NCI-H226 (cell line): ENCODE results near the gene KRT6B.
"Not testable (repeated sequence)": the region's sequence is repeated elsewhere in the genome, so short reads cannot be mapped to it uniquely, and the experiment has no call there.

Experiments used
- DNase-seq: peaks from one replicate; pipeline ENCODE4 v3.0.0-alpha.2; 2015

Gene KRT6B

DNA sequence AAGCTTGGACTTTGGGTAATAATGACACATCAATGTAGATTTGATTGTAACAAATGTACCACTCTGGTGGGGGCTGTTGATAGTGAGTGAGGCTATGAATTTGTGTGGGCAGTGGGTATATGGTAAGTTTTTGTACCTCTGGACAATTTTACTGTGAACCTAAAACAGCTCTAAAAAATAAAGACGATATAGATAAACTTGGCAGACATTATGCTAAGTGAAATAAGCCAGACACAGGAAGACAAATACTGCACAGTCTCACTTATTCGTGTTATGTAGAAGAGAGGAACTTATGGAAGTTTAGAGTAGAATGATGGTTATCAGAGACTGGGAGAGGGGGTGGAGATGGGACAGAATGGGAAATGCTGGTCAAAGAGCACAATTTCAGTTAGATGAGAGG, 13.0 kb upstream of the KRT6B start:
- DNase-seq: no peak

DNA sequence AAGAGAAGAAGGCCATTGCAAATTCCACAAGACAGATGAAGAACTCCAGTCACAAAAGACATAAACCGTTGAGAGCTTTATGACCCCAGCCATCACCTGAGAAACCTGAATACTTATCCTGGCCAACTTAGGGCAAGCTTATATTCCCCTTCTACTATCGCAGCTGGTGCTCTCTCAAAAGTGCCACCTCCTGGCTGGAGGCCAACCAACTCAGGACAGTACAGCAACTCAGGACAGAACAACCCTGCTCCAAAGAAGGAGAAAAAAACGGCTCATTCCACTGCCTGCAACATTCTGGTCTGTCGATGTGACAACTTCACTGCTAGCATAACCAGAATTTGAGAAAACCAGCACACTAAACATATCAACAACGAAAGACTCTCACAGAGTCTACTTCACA, 9.7 kb upstream of the KRT6B start:
- DNase-seq: no peak

DNA sequence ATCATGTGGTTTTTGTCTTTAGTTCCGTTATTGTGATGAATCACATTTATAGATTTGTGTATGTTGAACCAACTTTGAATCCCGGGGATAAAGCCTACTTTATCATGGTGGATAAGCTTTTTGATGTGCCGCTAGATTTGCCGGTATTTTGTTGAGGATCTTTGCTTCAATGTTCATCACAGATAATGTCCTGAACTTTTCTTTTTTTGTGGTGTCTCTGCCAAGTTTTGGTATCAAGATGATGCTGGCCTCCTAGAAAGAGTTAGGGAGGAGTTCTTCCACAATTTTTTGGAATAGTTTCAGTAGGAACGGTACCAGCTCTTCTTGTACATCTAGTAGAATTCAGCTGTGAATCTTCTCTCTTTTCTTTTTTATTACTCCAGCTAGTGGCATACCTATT, 6.9 kb upstream of the KRT6B start:
- no peak for DNase-seq

DNA sequence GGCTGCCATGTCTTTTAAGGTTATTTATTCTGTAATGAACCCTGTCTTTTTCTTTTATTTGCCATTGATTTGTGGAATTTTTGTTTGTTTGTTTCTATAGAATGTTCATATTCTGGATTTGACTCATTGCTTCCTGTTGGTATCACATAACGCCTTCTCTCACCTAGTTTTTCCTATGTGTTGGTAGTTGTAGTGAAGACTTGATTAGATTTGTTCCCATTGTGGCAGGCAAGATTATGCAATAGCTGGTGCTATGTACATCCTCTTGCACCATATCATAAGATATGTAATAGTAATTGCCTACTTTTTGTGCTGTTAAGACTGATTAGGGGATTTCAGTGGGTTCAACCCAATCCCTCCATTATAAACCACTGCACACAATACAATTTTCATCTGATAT, 3.9 kb upstream of the KRT6B start:
- peak; percentile 52 for DNase-seq

DNA sequence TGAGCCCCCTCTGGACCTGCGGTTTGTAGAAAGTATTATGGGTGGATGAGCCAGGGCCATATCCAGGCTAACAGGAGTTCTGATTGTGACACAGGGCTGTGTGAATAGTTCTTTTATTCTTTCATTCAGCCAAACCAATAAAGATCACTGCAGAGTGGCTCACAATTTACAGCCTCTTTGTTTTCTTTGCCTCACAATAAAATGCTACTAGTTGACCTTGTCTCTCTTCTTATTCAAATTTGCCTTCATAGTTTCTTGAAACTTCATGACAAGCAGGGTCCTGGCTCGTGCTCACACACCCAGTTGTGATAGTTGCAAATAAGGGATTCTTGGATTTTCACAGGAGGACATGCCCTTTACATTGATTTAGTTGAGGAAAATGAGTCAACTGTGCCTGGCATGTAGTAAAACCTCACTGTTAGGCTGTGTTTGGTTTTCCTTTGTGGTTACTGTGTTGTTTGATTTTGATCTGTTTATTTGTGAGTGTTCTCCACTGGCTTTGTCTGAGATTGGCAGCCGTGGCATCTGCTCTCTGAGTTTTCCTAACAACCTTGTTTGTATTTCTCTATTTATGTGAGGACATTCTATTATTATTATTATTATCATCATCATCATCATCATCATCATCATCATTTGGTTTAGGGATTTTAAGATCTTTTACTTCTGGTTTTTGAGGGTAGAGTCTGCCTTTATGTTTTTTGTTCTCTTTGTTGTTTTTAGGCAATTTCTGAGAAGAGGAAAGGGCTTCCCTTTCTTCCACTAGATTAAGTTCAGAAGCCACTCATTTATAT, 2.7 kb upstream of the KRT6B start:
- no peak for DNase-seq

DNA sequence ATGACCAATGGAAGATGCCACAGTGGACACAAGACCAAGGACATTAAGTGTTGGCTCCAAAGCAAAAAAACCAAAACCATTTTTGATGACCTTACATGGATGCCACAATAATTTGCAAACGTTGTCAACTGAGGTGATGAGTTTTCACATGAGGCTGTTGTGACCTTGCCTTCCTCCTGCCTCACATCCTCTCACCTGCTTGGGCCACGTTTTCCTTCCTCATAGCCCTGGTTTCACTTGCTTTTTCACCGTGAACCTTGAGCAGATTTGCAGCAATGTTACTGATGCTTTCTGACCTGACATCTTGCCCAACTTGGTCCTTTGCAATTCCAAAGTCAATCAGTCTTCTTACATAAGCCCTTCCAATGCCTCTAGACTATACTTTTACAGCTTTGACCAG, 3.7 kb downstream of the KRT6B start:
- DNase-seq: no peak

DNA sequence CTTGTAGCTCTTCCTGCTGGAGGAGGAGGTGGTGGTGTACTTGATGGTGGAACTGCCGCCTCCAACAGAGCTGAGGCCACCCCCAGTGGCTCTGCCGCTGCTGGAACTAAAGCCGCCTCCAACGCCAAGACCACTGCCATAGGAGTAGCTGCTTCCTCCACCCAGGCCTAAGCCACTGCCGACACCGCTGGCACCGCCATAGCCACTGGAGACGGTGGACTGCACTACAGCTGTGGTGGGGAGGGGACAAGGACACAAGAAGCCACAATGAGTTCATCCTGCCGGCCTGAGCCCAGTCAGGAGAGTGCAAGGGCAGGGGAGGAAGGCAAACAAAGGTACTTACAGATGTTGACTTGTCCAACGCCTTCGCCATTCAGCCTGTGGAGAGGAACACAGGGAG, 4.8 kb downstream of the KRT6B start:
- DNase-seq: not testable (repeated sequence)

DNA sequence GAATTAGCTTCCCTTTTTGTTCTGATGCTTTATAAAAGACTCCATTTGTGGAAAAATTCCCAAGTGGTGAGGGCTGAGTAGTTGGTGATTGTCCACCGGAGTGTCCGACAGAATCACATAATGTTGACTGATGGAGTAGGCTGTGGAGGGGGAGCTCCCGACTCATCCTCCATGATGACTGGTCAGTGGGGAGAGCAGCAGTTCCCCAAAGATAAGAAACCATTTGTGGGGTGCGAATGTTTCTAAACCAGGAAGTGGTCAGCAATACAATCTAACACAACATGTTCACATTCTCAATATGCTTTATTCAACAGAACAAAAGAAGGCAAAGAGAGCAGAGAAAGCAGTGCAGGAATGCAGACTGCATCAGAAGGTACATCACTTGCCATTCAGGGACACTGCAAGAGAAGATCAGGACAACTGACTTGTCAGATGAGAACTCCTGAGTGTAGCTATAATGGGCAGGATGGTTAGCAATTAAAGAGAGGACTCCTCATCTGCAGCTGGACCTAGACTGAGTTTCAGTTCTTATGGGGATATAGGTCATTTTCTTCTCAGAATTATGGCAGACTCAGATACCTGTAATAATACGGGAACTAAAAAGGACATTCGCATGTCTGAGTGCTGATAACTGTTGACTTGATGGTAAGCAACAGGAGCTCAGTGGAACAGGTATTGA, 5.4 kb downstream of the KRT6B start:
- DNase-seq: peak; percentile 75

DNA sequence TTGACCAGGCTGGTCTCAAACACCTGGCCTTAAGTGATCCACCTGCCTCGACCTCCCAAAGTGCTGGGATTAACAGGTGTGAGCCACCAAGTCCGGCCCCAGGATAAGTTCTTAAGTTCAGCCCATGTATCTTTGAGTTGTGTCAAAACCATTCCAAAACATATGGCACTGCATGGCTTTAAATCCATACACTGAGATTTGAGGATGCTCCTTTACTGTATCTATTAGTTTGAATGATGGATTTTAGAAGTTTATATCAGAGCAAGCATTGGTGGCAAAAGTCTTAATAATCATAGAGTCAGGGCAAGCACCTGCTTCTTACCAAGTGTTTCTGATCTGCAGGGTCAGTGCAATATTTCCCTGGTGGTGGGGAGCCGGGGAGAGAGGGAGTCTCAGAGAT, 6.1 kb downstream of the KRT6B start:
- DNase-seq: no peak

DNA sequence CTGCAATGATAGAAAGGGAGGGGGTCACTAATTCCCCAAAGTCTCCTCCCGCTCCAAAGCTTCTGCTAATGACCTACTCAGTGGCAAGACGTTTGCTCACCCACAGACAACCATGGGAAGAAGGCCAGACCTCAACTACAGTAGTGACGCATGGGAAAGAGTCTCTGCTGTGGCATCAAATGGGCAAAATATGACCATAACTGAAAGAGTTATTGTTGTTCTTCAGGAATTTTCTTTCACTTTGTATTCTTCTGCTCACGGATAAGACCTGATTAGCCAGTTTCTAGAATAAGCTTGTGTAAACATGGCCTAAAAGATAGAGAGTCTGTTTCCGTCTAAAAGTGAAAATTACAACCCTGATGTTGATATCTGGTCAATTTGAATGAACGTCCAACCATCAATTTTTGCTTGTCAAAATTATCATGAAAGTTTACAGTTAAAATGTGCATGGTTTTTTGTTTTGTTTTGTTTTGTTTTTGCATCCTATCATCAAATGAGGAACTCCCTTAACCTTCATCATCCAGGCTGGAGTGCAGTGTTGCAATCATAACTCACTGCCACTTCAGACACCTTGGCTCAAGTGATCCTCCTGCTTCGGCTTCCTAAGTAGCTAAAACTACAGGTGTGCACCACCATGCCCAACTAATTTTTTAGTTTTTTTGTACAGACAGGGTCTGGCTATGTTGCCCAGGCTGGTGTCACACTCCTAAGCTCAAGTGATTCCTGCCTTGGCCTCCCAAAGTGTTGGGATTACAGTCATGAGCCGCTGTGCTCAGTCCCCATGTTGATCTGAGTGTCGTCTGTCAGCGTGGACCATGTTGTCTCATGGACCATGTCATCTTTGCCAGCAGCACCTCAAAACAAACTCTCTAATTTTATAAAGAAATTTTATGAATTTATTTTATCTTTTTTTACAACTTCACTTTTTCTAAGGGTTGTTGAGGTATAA, 7.0 kb downstream of the KRT6B start:
- DNase-seq: no peak

DNA sequence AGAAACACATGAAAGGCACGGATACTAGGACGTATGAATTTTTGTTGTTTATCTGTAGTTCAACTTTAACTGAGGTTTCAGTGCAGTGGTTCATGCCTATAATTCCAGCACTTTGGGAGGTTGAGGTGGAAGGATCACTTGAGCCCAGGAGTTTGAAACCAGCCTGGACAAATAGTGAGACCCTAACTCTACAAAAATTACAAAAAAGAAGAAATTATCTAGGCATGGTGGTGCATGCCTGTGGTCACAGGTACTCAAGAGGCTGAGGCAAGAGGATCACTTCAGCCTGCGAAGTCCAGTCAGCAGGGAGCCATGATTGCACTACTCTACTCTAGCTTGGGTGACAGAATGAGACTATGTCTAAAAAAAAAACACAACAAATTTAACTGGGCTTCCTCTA, 8.0 kb downstream of the KRT6B start:
- no peak for DNase-seq

DNA sequence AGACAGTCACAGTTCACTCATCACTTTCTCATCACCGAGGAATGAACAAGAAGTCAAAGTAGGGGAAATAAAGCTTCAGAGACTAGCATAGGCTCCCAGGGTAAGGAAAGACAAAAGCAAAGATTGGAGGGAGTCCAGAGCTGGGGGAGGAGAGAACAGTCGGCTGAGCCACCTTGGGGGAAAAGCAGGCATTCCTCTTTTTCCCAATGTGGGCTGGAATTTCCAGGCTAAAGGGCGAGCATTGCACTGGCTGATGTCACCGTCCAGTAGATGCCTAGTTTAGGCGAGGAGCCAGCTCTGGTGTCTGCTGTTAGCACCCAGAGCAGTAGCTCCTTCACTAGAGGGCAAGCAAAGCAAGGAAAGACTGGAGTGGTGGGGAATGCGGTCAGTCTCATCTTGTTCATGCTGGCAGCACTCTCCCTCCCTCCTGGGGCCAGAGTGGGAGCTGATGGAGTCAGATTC, 9.3 kb downstream of the KRT6B start:
- DNase-seq: peak; percentile 100

DNA sequence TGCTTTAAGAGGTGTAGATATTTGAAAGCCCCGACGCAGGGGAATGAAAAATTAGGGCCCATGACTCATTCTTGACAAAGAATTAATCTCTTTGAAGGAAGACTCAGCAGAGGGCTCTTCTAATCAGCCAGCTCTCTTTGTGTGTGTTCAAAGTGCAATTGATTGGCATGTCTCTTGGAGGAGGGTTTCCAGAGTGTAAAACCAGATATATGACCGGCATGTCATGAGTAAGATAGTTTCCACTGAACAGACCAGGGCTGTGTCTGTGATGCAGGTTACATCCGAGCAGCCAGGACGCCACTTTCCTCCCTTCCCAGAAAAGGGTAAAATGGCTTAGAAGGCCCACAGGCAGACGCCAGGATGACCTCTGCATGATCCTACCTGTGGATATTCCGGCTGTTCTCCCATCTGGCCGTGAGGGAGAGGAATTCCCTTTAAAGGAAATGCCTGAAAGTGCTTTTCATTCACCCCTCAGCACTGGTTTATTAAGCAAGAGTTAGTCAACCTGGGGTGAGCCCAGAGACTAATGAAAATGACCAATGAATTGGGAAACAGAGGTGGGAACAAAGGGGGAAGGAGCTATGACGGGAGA, 10.5 kb downstream of the KRT6B start:
- DNase-seq: peak; percentile 96

DNA sequence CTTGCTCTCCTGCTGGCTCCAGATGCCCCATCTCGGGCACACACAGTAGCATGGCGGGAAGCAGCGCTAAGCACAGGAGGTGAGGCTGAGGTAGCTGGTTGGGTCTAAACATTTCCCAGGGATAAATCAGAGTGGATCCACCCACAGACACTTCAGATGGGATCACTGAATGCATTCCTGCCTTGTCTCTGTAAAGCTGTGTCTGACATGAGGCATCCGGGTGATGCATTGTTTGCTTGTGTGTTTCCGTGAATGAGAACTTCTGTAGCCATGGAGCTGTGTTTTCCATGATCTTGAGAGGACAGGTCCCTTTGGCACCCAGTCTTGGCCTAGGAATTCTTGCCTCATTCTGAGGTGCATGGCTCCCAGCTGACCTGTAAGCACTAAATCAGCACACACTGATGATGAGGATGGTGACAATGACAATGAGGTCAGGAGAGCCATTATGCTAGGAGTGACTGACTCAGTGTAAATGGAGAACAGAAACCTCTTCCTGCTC, 11.1 kb downstream of the KRT6B start:
- DNase-seq: peak; percentile 97

DNA sequence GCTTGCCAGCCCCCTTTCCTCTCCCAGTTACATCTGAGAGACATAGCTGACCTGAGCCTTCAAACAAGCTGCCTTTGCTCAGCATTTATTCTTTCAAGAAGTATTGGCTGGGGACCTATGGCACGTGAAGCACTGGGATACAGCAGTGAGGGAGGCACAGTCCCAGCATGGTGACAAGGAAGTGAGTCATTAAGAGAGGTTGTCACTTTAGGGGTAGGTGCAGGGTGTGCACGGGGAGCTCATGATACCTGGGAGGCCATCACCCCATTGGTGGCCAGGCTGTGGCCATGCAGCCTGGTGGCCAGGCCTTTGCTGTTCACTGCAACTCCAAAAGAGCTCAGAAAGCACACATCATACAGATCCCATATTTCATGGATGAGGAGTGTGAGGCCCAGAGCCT, 12.1 kb downstream of the KRT6B start:
- DNase-seq: no peak

DNA sequence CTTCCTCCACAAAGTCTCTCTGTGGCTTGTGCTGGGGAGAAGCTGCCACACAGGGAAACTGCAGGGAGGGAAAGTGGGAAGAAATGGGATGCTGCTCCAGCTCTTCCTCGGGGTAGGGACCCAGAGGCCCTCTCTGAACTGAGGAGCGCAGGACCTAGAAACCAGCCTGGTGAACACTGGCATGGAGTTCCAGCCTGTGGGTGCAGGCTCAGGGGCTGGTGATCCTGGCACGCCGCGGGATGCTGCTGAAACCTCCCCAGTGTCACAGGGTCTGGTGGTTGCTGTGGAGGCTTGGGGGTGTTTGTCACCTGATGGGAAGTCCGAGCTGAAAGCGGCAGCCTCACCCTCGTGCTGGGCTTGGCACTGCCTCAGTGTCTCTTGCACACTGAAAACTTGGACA, 12.5 kb downstream of the KRT6B start:
- DNase-seq: no peak

DNA sequence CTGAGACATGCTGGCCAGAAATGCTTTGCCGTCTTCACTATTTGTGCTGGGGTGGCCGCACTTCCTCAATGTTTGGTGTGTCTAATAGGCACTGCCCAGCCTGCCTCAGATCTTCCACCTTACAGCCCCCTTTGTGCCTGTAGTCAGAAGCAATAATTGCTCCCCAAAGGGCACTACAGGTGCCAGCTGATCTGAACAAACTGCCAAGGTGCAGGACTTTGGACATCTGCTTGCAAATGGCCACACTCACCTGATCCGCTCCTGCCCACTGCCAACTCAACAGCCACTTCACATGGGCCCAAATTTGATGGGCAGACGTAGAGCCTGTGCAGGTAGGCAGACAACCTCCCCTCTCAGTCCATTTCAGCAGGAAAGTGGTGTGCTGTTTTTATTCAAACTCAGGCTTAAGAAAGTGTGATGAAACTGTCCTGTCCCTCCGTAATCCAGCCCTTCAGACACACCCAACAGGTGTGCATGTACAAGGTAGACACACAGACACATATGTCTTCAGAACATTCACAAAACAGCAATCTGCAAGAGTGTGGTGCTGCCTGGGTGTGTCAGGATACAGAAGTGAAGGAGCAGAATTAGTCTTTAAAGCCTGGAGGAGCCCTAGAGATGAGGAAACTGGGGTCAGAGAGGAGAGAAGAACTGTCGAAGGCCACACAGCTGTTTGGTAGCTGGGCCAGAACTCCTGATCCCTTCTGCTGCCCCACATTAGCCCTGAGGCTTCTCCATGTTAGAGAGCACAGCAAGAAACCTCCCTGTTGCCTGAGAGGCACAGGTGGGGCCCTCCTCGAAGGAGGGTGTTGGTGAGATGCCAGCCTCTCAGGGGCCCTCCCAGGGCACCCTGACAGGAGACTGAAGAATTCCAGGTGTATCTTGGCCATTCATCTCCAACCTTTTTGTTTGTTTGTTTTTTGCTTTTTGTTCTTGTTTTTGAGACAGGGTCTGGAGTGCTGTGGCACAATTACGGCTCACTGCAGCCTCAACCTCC, 13.3 kb downstream of the KRT6B start:
- DNase-seq: no peak

DNA sequence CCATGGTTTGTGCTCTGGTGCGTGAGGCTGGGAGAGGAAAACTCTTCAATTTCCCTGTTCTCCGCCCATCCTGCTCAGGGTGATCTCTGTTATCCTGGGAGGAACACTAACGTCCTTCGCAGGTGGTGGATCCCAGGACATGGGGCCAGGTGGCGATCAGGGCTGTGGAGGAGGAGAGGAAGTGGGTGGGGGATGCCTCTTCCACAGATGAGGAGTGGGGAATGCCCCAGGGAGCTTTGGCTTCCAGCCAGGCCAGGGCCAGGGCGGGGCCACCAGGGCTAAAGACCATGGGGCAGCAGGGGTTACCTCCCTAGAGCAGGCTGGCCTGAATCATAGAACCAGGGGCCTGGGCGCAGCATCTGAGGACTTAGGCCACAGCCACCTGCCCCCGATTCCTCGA, 14.4 kb downstream of the KRT6B start:
- no peak for DNase-seq

DNA sequence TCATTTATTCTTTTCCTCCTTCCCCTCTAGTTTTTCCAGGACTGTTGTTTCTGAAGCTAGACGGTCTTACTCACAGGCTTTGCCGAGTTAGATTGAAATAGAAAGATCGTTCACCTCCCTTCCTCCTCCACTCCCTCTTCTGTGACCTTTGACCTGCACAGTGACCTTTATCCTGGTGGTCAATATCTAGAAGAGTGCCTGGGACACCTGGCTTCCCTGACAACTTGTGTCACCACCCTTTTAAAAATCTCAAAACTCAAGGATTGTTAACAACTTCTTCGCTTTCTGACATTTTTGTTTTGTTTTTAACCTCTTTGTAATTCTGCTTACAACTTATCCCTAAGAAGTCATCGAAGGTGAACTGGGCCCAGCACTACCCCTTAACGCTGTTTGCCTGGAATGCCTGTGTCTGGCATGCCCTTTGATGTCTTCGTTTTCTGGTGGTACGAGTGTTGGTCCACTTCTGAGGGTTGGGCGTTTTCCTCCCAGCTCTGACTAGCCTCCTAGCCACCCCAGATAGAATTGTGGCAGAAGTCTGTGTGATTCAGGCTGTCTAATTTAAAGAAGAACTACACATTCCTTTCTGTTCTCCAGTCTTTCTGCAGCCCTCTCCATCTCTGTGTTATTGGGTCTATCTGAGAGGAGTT, 15.0 kb downstream of the KRT6B start:
- DNase-seq: no peak

DNA sequence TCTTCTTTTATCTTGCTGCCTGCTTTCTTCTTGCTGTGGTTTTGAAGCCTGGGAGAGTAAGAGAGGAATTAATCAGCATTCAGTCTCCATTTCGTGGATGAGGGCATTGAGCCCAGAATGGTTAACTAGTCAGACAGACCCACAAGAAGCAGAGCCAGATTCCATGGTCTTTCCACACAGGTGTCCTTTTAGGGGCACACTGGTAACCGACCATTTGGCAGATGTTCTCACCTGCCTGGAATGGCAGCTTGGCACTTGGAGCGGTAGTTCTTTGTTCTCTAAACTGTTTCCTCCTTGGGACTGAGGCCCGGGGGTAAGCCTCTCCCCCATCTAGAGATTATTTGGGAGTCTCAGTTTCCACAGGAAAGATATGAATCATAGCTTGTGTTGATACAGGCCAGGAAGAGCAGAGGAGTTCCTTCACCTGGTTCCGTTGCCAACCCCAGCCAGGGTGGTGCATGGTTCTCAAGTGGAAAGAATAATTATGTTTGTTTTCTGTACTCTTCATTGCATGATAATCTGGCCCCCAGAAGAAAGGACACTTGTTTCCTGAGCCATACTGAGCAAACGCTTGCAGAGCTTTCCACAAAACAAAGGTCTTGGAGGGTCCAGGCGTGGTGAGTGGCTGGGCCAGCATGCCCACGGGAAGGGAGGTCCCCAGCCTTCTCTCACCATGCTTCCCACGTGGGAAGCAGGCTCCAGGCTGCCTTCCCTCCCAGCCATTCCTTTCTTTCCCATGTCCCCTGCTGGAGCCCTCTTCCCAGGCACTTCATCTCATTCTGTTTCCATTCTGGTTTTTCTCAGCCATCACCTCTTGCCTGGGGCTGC, 15.7 kb downstream of the KRT6B start:
- peak; percentile 94 for DNase-seq
